K562 (cell line): ENCODE results near the gene GRB2. TPM values are rescaled to one million over a fixed set of nuclear protein-coding genes. Genes with fewer than 3 reads are reported as not detected.

Experiments used
- ARID2 ChIP-seq: fragments of 450-650 bp; IDR thresholded peaks from 2 replicates; pipeline ENCODE4 v1.6.1; 2017; ENCODE audit warnings: antibody characterized with exemption, mild to moderate bottlenecking
- ATF6 ChIP-seq: sonication (generic); formaldehyde crosslinking; IDR thresholded peaks from 2 replicates; pipeline ENCODE4 v1.4.0; 2020; ENCODE audit warnings: mild to moderate bottlenecking, missing genetic modification reagents
- EWSR1 ChIP-seq: fragments of 450-650 bp; IDR thresholded peaks from 2 replicates; pipeline ENCODE4 v1.6.1; 2018; ENCODE audit warnings: borderline replicate concordance, mild to moderate bottlenecking, low read depth, moderate library complexity; ENCODE audit not compliant: partially characterized antibody
- JUND ChIP-seq, 2 experiments: IDR thresholded peaks; 2 replicates in 1 of 2; 3 replicates in 1 of 2; pipeline ENCODE4 v1.6.1; 2011; ENCODE audit warnings: borderline replicate concordance in 2 of 2, low read depth in 2 of 2, low read length in 2 of 2, improper control_type of control experiment in 1 of 2, missing biosample characterization in 1 of 2, missing genetic modification characterization in 1 of 2, missing genetic modification reagents in 1 of 2
- MYNN ChIP-seq, 2 experiments: sonication (generic); formaldehyde crosslinking in 1 of 2; IDR thresholded peaks; 2 replicates each; pipeline versions ENCODE4 v1.5.0 to v1.6.1; 2016 to 2020; ENCODE audit warnings: antibody characterized with exemption in 1 of 2, missing genetic modification reagents in 1 of 2
- NR4A1 ChIP-seq, 2 experiments: fragments of 250-450 bp in 1 of 2; fragments of 450-650 bp in 1 of 2; sonication (Bioruptor Pico) in 1 of 2; IDR thresholded peaks; 2 replicates each; pipeline versions ENCODE4 v1.4.0 to v1.6.1; 2016 to 2020; ENCODE audit warnings: mild to moderate bottlenecking in 2 of 2, missing compliant biosample characterization in 1 of 2, missing genetic modification characterization in 1 of 2, moderate library complexity in 1 of 2
- PBX2 ChIP-seq, 2 experiments: IDR thresholded peaks in 1 of 2; conservative IDR thresholded peaks in 1 of 2; 2 replicates each; pipeline ENCODE4 v1.6.1; 2016; ENCODE audit warnings: low read depth in 2 of 2, mild to moderate bottlenecking in 1 of 2, missing compliant biosample characterization in 1 of 2, missing genetic modification characterization in 1 of 2, moderate library complexity in 1 of 2
- PCBP1 ChIP-seq: fragments of 200-400 bp; formaldehyde crosslinking; IDR thresholded peaks from 2 replicates; pipeline ENCODE4 v1.6.1; 2018; ENCODE audit warnings: mild to moderate bottlenecking, low read depth, low read length; ENCODE audit not compliant: poor library complexity, severe bottlenecking
- PHB2 ChIP-seq: fragments of 450-650 bp; IDR thresholded peaks from 2 replicates; pipeline ENCODE4 v1.6.1; 2017; ENCODE audit warnings: low read depth
- SMARCE1 ChIP-seq: fragments of 450-650 bp; IDR thresholded peaks from 2 replicates; pipeline ENCODE4 v1.7.1; 2016; ENCODE audit warnings: mild to moderate bottlenecking
- TAF7 ChIP-seq: fragments of 450-650 bp; IDR thresholded peaks from 2 replicates; pipeline ENCODE4 v1.6.1; 2016; ENCODE audit warnings: missing genetic modification characterization, missing compliant biosample characterization
- TCF15 ChIP-seq: fragments of 250-450 bp; sonication (Bioruptor Pico); IDR thresholded peaks from 2 replicates; pipeline ENCODE4 v1.8.0; 2022; ENCODE audit warnings: moderate library complexity, mild to moderate bottlenecking, inconsistent platforms
- TFAM ChIP-seq: fragments of 250-450 bp; sonication (Bioruptor Pico); conservative IDR thresholded peaks from 2 replicates; pipeline ENCODE4 v1.5.0; 2021; ENCODE audit warnings: mild to moderate bottlenecking, moderate library complexity
- TRIM24 ChIP-seq, 2 experiments: fragments of 450-650 bp; IDR thresholded peaks; 2 replicates each; pipeline ENCODE4 v1.6.1; 2016
- USF1 ChIP-seq: sonication (generic); formaldehyde crosslinking; IDR thresholded peaks from 2 replicates; pipeline ENCODE4 v1.9.0; 2022; ENCODE audit warnings: mild to moderate bottlenecking, missing genetic modification reagents
- polyA plus RNA-seq, 8 experiments: library from polyadenylated mRNA; depleted of rRNA in 4 of 8; stranded (reverse) in 5 of 8; unstranded in 3 of 8; fragments of >200 nt; fragmentation: Nextera tagmentation in 2 of 8; fragmentation: Illumina TruSeq in 1 of 8; extraction: Ambion mirVana in 2 of 8; extraction: Trizol in 1 of 8; gene quantifications; 2 replicates each; pipeline versions ENCODE4 v1.2.1 to v1.2.3, GENCODE V29; 2011 to 2014; ENCODE audit warnings: inconsistent platforms in 1 of 8, missing spikeins in 1 of 8
- total RNA-seq, 7 experiments: library from RNA; depleted of rRNA in 6 of 7; stranded (reverse); fragments of >200 nt in 6 of 7; fragmentation: Illumina TruSeq in 2 of 7; extraction: Trizol in 2 of 7; gene quantifications; 2 replicates each; pipeline versions ENCODE4 v1.2.1 to v1.2.3, GENCODE V29; 2011 to 2021; ENCODE audit warnings: low replicate concordance in 1 of 7
- TF ChIP-seq, protein P1 (sequence below): sonication (generic); formaldehyde crosslinking; IDR thresholded peaks from 2 replicates; pipeline ENCODE4 v1.8.0; 2022; ENCODE audit warnings: mild to moderate bottlenecking, missing genetic modification reagents
- TF ChIP-seq, protein P2 (sequence below): IDR thresholded peaks from 2 replicates; pipeline ENCODE4 v1.6.1; 2011; ENCODE audit not compliant: insufficient read length; ENCODE audit errors: extremely low read depth

GRB2 gene
- total and polyA plus RNA-seq, 9 of the 15 experiments (the other 6 are each of a cell fraction or from before 2014, with no cell fraction given) = 57.2 to 136 (median 84.8) TPM

- TF ChIP-seq JUND (IDR thresholded peaks at IDR 0.05; ENCODE audit: borderline replicate concordance, low read depth, low read length) (peak; percentile 20; the same call in 1 of the 2 replicates), JUND (tag; IDR thresholded peaks at IDR 0.05; ENCODE audit: borderline replicate concordance, low read depth, low read length) (peak; percentile 9; the same call in 1 of the 3 replicates), TRIM24 (IDR thresholded peaks at IDR 0.05) (no peak), USF1 (no peak), PBX2 (CRISPR knock-in tag; IDR thresholded peaks at IDR 0.05; ENCODE audit: low read depth) (no peak), PBX2 (tag; conservative IDR thresholded peaks at IDR 0.05; ENCODE audit: low read depth) (no peak), ARID2 (no peak), MYNN (IDR thresholded peaks at IDR 0.05) (no peak; the same call in 1 of the 2 replicates), MYNN (CRISPR knock-in tag; IDR thresholded peaks at IDR 0.05) (no peak), TCF15 (CRISPR knock-in tag) (no peak), PHB2 (no peak), PCBP1 (peak; percentile 91), TAF7 (tag) (no peak), SMARCE1 (no peak), ATF6 (CRISPR knock-in tag) (no peak), NR4A1 (CRISPR knock-in tag; IDR thresholded peaks at IDR 0.05) (peak; percentile 14; the same call in 1 of the 2 replicates), NR4A1 (tag; IDR thresholded peaks at IDR 0.05) (no peak), TFAM (CRISPR knock-in tag) (no peak), EWSR1 (no peak)
- TF ChIP-seq, protein P1, sequence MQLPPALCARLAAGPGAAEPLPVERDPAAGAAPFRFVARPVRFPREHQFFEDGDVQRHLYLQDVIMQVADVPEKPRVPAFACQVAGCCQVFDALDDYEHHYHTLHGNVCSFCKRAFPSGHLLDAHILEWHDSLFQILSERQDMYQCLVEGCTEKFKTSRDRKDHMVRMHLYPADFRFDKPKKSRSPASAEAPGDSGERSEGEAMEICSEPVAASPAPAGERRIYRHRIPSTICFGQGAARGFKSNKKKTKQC (CRISPR knock-in tag) = peak; percentile 65; the same call in 1 of the 2 replicates
- TF ChIP-seq, protein P2, sequence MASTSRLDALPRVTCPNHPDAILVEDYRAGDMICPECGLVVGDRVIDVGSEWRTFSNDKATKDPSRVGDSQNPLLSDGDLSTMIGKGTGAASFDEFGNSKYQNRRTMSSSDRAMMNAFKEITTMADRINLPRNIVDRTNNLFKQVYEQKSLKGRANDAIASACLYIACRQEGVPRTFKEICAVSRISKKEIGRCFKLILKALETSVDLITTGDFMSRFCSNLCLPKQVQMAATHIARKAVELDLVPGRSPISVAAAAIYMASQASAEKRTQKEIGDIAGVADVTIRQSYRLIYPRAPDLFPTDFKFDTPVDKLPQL = no peak
These were observed 134.1 kb downstream of the GRB2 start (continued) for GRCh38 chr17:75271233-75271954.
